ENCODE measurements around the gene HBB.

Gene HBB

DNA sequence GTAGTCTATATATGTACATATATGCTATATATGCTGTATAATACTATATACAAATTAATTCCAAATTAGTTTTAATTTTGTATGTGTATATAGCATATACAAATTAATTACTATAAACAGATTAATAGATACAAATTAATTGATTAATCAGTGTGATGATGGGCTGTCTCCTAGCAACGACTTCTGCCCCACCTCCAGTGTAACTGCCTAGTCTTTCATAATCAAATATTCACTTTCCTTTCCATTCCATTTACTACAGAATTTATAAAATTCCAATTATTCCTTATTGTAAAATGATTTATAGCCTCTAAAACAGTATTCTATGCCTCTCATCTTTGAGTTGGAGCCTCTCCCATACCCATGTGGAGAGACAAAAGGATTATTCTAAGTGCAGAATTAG lies 6.4 kb upstream of the HBB start:
- no peak for DNase-seq (ENCODE audit: low read depth)
- H3K4me3 ChIP-seq (ENCODE audit: control insufficient read depth, low read depth, low read length) = no peak overlapping the region
- TF ChIP-seq, protein P1, sequence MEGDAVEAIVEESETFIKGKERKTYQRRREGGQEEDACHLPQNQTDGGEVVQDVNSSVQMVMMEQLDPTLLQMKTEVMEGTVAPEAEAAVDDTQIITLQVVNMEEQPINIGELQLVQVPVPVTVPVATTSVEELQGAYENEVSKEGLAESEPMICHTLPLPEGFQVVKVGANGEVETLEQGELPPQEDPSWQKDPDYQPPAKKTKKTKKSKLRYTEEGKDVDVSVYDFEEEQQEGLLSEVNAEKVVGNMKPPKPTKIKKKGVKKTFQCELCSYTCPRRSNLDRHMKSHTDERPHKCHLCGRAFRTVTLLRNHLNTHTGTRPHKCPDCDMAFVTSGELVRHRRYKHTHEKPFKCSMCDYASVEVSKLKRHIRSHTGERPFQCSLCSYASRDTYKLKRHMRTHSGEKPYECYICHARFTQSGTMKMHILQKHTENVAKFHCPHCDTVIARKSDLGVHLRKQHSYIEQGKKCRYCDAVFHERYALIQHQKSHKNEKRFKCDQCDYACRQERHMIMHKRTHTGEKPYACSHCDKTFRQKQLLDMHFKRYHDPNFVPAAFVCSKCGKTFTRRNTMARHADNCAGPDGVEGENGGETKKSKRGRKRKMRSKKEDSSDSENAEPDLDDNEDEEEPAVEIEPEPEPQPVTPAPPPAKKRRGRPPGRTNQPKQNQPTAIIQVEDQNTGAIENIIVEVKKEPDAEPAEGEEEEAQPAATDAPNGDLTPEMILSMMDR (IDR thresholded peaks at IDR 0.05; ENCODE audit: control insufficient read depth, insufficient read depth, low read depth, low read length, missing control alignments) = no peak

DNA sequence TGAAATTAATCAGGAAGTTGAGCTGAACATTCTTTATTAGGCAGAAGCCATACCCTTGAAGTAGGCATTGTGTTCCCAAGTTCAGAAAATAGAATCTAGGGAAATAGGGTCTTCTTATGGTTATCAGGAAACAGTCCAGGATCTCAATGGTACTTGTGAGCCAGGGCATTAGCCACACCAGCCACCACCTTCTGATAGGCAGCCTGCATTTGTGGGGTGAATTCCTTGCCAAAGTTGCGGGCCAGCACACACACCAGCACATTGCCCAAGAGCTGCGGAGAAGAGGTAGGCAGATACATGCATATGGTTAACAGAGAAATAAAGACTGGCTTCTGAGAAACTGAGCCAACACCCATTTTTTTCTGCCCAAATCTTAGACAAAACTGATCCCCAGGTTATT lies 6.0 kb upstream of the HBB start:
- no peak for DNase-seq (ENCODE audit: low read depth)
- TF ChIP-seq, protein P1 (IDR thresholded peaks at IDR 0.05; ENCODE audit: control insufficient read depth, insufficient read depth, low read depth, low read length, missing control alignments) = no peak
- no peak overlapping the region for H3K4me3 ChIP-seq (ENCODE audit: control insufficient read depth, low read depth, low read length)

DNA sequence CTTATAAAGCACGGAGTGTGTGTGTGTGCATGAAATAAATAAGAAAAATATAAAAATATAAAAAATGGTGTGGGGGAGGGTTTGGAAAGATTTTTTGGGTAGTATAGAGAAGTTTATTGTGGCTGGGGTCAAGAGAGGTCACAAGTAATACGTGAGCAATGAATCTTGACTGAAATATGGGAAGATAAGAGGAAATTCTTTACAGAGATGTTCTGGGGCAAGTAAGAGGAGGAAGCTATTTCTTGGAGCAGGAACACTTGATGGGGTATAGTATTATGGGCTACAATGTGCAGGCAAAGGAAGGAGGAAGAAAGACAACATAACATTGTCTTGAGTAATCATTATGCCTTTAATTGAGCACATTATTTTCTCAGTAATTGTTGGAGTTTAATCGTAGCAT lies 5.3 kb upstream of the HBB start:
- DNase-seq (ENCODE audit: low read depth) = no peak
- H3K4me3 ChIP-seq (ENCODE audit: control insufficient read depth, low read depth, low read length) = no peak overlapping the region
- TF ChIP-seq, protein P1 (IDR thresholded peaks at IDR 0.05; ENCODE audit: control insufficient read depth, insufficient read depth, low read depth, low read length, missing control alignments) = no peak

DNA sequence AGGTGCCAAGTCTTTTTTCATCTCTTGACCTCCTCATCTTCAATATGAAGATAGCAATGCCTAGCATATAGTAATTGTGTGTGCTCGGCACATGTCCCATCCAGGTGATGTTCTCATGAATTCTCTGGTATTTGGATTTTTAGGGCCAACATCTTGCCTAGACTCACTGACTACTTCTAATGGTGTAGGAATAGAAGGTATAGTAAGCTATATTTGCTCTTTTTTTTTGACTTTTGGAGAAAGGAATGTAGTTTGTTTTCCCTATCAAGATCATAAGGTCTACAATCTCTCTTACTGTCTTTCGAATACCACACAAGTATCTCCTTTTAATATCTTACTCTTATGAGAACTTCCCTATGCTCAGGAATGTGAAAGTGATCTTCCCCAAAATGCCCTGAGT lies 4.2 kb upstream of the HBB start:
- H3K4me3 ChIP-seq (ENCODE audit: control insufficient read depth, low read depth, low read length) = no peak overlapping the region
- TF ChIP-seq, protein P1 (IDR thresholded peaks at IDR 0.05; ENCODE audit: control insufficient read depth, insufficient read depth, low read depth, low read length, missing control alignments) = no peak
- no peak for DNase-seq (ENCODE audit: low read depth)

DNA sequence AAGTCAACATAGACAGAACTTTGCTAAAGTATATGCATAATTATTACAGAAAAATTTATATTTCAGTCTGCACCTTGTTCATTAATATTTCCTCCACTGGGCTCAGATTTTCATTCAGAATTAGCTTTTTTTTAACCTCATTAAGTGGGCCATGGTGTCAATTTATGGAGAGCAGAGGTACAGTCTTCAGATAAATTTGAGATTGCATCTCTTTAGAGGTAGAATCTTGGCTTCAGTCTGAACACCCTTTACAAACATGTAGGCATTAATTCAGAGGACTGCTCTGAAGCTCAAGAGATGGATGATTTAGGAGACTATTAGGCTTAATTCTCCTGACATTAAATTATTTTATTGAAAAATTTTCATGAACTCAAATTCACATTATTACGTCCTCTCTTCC lies 3.4 kb upstream of the HBB start:
- H3K4me3 ChIP-seq (ENCODE audit: control insufficient read depth, low read depth, low read length) = no peak overlapping the region
- no peak for DNase-seq (ENCODE audit: low read depth)
- TF ChIP-seq, protein P1 (IDR thresholded peaks at IDR 0.05; ENCODE audit: control insufficient read depth, insufficient read depth, low read depth, low read length, missing control alignments) = no peak

DNA sequence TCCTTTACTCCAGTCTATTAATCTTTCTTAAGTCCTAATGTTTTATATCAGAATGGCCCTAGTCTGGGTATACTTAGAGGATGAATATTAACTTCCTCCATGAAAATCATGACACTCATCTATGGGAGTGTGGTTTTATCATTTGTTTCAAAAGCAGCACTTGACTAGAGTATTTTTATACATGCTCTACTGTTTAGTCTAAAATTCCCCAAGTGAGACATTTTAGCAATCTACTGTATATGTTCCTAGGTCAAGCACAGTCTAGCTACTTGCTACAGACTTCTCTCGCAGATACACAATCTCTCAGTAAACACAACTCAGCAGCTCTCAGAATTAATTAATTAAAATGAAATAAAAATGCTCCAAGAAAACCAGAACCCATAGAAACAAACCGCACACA lies 2.9 kb upstream of the HBB start:
- no peak overlapping the region for H3K4me3 ChIP-seq (ENCODE audit: control insufficient read depth, low read depth, low read length)
- TF ChIP-seq, protein P1 (IDR thresholded peaks at IDR 0.05; ENCODE audit: control insufficient read depth, insufficient read depth, low read depth, low read length, missing control alignments) = no peak
- no peak for DNase-seq (ENCODE audit: low read depth)

DNA sequence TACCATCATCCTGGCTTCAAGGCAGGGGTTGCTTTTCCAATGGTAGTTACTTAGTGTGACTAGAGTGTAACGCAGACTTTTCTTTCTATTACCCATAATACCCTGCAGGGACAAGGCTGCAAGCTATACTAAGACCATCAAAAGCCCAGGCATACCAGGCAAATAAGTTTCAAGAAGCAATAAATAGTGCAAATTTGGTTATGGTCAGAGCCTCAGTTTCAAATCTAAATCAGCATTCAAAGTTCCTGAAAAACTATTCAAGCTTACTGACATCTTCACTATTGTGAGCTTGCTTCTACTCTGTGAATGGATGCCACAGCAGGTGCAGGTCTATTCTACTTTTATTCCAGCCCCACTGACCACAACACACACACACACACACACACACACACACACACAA lies 2.5 kb upstream of the HBB start:
- DNase-seq (ENCODE audit: low read depth) = no peak

More for the DNA sequence above, 2.5 kb upstream of the HBB start:
- H3K4me3 ChIP-seq (ENCODE audit: control insufficient read depth, low read depth, low read length) = no peak overlapping the region
- TF ChIP-seq, protein P1 (IDR thresholded peaks at IDR 0.05; ENCODE audit: control insufficient read depth, insufficient read depth, low read depth, low read length, missing control alignments) = no peak
